GM19025 (cell line): ENCODE data around the gene ZNRF3.
"Not testable (repeated sequence)": the region's sequence is repeated elsewhere in the genome, so short reads cannot be mapped to it uniquely, and the experiment has no call there.

ENCODE experiments used
- ATAC-seq: cut with Tn5 transposase; IDR thresholded peaks from one replicate; pipeline ENCODE4 v1.9.1; 2021; ENCODE audit warnings: mild to moderate bottlenecking, low read depth, moderate library complexity; ENCODE audit not compliant: unreplicated experiment

Gene ZNRF3

GRCh38 chr22:29028468-29028867, 145.1 kb downstream of the ZNRF3 start:
- no peak for ATAC-seq

- ATAC-seq: no peak
These were observed 146.0 kb downstream of the ZNRF3 start for GRCh38 chr22:29029202-29030000.

GRCh38 chr22:29030016-29030617, 146.7 kb downstream of the ZNRF3 start:
- no peak for ATAC-seq

GRCh38 chr22:29030618-29031226, 147.3 kb downstream of the ZNRF3 start:
- no peak for ATAC-seq

GRCh38 chr22:29031227-29032011, 148.0 kb downstream of the ZNRF3 start:
- no peak for ATAC-seq

- ATAC-seq: no peak
These were observed 148.7 kb downstream of the ZNRF3 start for GRCh38 chr22:29032014-29032475.

GRCh38 chr22:29032584-29032983, 149.2 kb downstream of the ZNRF3 start:
- no peak for ATAC-seq

- ATAC-seq: no peak
These were observed 154.1 kb downstream of the ZNRF3 start for GRCh38 chr22:29037340-29037932.

GRCh38 chr22:29039148-29039547, 155.8 kb downstream of the ZNRF3 start:
- ATAC-seq: no peak

- ATAC-seq: not testable (repeated sequence)
These were observed 156.3 kb downstream of the ZNRF3 start for GRCh38 chr22:29039684-29040083.

GRCh38 chr22:29040385-29041275, 157.3 kb downstream of the ZNRF3 start:
- no peak for ATAC-seq

- ATAC-seq: no peak
These were observed 158.0 kb downstream of the ZNRF3 start for GRCh38 chr22:29041408-29041807.

GRCh38 chr22:29043906-29044575, 160.7 kb downstream of the ZNRF3 start:
- ATAC-seq: no peak

GRCh38 chr22:29044657-29045176, 161.3 kb downstream of the ZNRF3 start:
- no peak for ATAC-seq

- ATAC-seq: no peak
These were observed 165.7 kb downstream of the ZNRF3 start for GRCh38 chr22:29048822-29049654.

- no peak for ATAC-seq
These were observed 166.4 kb downstream of the ZNRF3 start for GRCh38 chr22:29049655-29050263.

GRCh38 chr22:29050457-29050856, 167.1 kb downstream of the ZNRF3 start:
- ATAC-seq: no peak
